Measurements from ENCODE around the gene THSD7A. TPM values are rescaled to one million over a fixed set of nuclear protein-coding genes. Genes with fewer than 3 reads are reported as not detected.

THSD7A gene
- total and polyA plus RNA-seq, 4 donors, result 0.15 to 2.7 (median 1.9) TPM

GRCh38 chr7:11616466-11616865 lies 215.5 kb downstream of the THSD7A start:
- H3K27me3 ChIP-seq (ENCODE audit: control insufficient read depth in 4 of 4, insufficient read depth in 4 of 4, low read length in 3 of 4), result no peaks in the 10 kb centered on the region
- peaks cover 0 to 11% (median 7%) of the 10 kb centered on the region in 4 donors for H3K4me1 ChIP-seq (ENCODE audit: control insufficient read depth in 4 of 4, insufficient read depth in 4 of 4, low read length in 3 of 4)
- no peaks in the 10 kb centered on the region for H3K9me3 ChIP-seq (ENCODE audit: control insufficient read depth in 4 of 4, low read length in 3 of 4)
- no peak overlapping the region for H3K4me3 ChIP-seq (ENCODE audit: low read depth in 1 of 3, low read length in 3 of 3)
- H3K9ac ChIP-seq (ENCODE audit: low read depth in 1 of 2, low read length in 2 of 2), result no peak overlapping the region
- WGBS, result 56% methylated on average over 2 of the region's 2 CpGs
- DNase-seq (ENCODE audit: low spot score), result no peak
- no peaks in the 10 kb centered on the region for H3K36me3 ChIP-seq (ENCODE audit: control insufficient read depth in 4 of 4, insufficient read depth in 3 of 4, low read depth in 1 of 4, low read length in 3 of 4)
- TF ChIP-seq, protein P1, sequence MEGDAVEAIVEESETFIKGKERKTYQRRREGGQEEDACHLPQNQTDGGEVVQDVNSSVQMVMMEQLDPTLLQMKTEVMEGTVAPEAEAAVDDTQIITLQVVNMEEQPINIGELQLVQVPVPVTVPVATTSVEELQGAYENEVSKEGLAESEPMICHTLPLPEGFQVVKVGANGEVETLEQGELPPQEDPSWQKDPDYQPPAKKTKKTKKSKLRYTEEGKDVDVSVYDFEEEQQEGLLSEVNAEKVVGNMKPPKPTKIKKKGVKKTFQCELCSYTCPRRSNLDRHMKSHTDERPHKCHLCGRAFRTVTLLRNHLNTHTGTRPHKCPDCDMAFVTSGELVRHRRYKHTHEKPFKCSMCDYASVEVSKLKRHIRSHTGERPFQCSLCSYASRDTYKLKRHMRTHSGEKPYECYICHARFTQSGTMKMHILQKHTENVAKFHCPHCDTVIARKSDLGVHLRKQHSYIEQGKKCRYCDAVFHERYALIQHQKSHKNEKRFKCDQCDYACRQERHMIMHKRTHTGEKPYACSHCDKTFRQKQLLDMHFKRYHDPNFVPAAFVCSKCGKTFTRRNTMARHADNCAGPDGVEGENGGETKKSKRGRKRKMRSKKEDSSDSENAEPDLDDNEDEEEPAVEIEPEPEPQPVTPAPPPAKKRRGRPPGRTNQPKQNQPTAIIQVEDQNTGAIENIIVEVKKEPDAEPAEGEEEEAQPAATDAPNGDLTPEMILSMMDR (IDR thresholded peaks at IDR 0.05; ENCODE audit: low read depth, low read length, missing input control), result no peak
- TF ChIP-seq SP1 (IDR thresholded peaks at IDR 0.05), result no peak
- TF ChIP-seq RXRA (IDR thresholded peaks at IDR 0.05), result no peak
- TF ChIP-seq FOXA2 (IDR thresholded peaks at IDR 0.05), result no peak
- TF ChIP-seq ZBTB33 (IDR thresholded peaks at IDR 0.05), result no peak
- TF ChIP-seq TAF1 (conservative IDR thresholded peaks at IDR 0.05), result no peak
- TF ChIP-seq GABPA (IDR thresholded peaks at IDR 0.05 in 1 of 2, conservative IDR thresholded peaks at IDR 0.05 in 1 of 2), result no peak
- TF ChIP-seq RAD21 (IDR thresholded peaks at IDR 0.05), result no peak
- no peak for TF ChIP-seq NR2F2 (IDR thresholded peaks at IDR 0.05)
- no peak for TF ChIP-seq HNF4A (conservative IDR thresholded peaks at IDR 0.05)
- no peak for TF ChIP-seq EGR1 (IDR thresholded peaks at IDR 0.05; ENCODE audit: low read depth in 2 of 2)
- TF ChIP-seq YY1 (IDR thresholded peaks at IDR 0.05), result no peak
- TF ChIP-seq, protein P2, sequence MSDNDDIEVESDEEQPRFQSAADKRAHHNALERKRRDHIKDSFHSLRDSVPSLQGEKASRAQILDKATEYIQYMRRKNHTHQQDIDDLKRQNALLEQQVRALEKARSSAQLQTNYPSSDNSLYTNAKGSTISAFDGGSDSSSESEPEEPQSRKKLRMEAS (IDR thresholded peaks at IDR 0.05), result no peak
- no peak for TF ChIP-seq JUND (IDR thresholded peaks at IDR 0.05)
- peak overlapping the region in 1 of 2 donors; percentile 20 for H3K27ac ChIP-seq (ENCODE audit: low read depth in 1 of 2, low read length in 2 of 2)

DNA sequence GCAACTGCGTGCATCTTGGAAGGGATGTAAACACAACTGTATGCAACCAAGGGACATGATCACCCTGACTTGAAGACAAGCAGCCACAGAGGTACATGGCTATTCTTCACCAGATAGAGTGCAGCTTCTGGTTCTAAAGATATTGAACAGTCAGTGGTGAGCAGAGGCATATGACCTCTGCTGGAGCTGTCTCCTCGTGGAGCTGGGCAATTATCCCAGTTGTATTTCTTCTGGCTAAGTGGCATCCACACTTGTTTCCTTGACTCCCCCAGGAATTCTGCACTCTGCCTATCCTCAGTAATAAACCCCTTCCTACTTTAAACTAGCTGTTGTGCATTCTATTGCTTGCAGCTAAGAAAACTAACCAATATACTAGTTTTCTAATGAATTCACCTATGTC lies 216.8 kb downstream of the THSD7A start:
- H3K9ac ChIP-seq (ENCODE audit: low read depth in 1 of 2, low read length in 2 of 2), result no peak overlapping the region
- DNase-seq (ENCODE audit: low spot score), result no peak
- 56% methylated on average over 2 of the region's 2 CpGs for WGBS
- no peaks in the 10 kb centered on the region for H3K9me3 ChIP-seq (ENCODE audit: control insufficient read depth in 4 of 4, low read length in 3 of 4)
- H3K36me3 ChIP-seq (ENCODE audit: control insufficient read depth in 4 of 4, insufficient read depth in 3 of 4, low read depth in 1 of 4, low read length in 3 of 4), result no peaks in the 10 kb centered on the region
- peaks cover 0 to 8% (median 5%) of the 10 kb centered on the region in 4 donors for H3K4me1 ChIP-seq (ENCODE audit: control insufficient read depth in 4 of 4, insufficient read depth in 4 of 4, low read length in 3 of 4)
- H3K4me3 ChIP-seq (ENCODE audit: low read depth in 1 of 3, low read length in 3 of 3), result no peak overlapping the region
- TF ChIP-seq FOXA2 (IDR thresholded peaks at IDR 0.05), result no peak
- TF ChIP-seq TAF1 (conservative IDR thresholded peaks at IDR 0.05), result no peak
- no peak for TF ChIP-seq SP1 (IDR thresholded peaks at IDR 0.05)
- no peak for TF ChIP-seq ZBTB33 (IDR thresholded peaks at IDR 0.05)
- TF ChIP-seq GABPA (IDR thresholded peaks at IDR 0.05 in 1 of 2, conservative IDR thresholded peaks at IDR 0.05 in 1 of 2), result no peak
- TF ChIP-seq FOXA1 (IDR thresholded peaks at IDR 0.05), result no peak
- TF ChIP-seq YY1 (IDR thresholded peaks at IDR 0.05), result no peak
- TF ChIP-seq RXRA (IDR thresholded peaks at IDR 0.05), result no peak
- TF ChIP-seq NR2F2 (IDR thresholded peaks at IDR 0.05), result no peak
- no peak for TF ChIP-seq HNF4A (conservative IDR thresholded peaks at IDR 0.05)
- no peak for TF ChIP-seq JUND (IDR thresholded peaks at IDR 0.05)
- no peak for TF ChIP-seq HNF4G (IDR thresholded peaks at IDR 0.05)
- TF ChIP-seq REST (IDR thresholded peaks at IDR 0.05), result no peak
- TF ChIP-seq, protein P1 (IDR thresholded peaks at IDR 0.05; ENCODE audit: low read depth, low read length, missing input control), result no peak
- TF ChIP-seq ATF3 (IDR thresholded peaks at IDR 0.05), result no peak
- no peak for TF ChIP-seq RAD21 (IDR thresholded peaks at IDR 0.05)
- H3K27me3 ChIP-seq (ENCODE audit: control insufficient read depth in 4 of 4, insufficient read depth in 4 of 4, low read length in 3 of 4), result no peaks in the 10 kb centered on the region
- no peak overlapping the region for H3K27ac ChIP-seq (ENCODE audit: low read depth in 1 of 2, low read length in 2 of 2)

Data from liver (tissue), 9 donors.